HG03558 (cell line): ENCODE data around the gene CHL1.

Source experiments
- ATAC-seq: cut with Tn5 transposase; IDR thresholded peaks from one replicate; pipeline ENCODE4 v1.9.1; 2021; ENCODE audit warnings: moderate number of reproducible peaks; ENCODE audit not compliant: unreplicated experiment; ENCODE audit errors: extremely low read depth

The CHL1 gene

DNA sequence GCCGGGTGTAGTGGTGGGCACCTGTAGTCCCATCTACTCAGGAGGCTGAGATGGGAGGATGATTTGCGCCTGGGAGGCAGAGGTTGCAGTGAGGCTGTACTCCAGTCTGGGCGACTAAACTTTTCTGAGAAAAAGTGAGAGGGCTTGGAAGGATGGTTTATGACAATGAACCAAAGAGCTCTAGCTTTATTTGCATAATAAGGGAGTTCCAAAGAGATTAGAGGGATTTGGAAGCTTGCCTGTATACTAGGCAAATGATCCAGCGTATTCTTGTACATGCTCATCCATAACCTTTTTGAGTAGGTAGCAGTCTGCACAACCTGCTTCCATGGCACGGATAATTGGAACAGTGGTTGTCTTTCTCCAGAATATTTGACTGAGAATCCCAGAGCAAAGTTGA lies 251.1 kb downstream of the CHL1 start:
- no peak for ATAC-seq

DNA sequence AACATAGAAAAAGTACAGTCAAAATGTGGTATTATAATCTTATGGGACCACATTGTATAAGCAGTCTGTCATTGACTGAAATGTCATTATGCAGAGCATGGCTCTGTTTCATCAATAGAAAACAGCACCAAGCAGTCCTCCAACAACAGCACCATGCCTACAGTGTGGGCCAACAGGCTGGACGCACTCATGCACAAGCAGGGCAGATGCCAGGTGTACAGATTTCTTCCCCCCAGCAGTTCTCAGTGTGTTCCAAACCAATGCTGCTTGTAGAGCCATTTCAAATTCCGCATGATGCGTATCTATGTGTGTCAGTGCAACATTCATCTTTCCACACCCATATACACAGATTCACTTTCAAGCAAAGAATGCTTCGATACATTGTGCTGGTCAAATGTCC lies 253.1 kb downstream of the CHL1 start:
- no peak for ATAC-seq

- ATAC-seq: no peak
These were observed 255.7 kb downstream of the CHL1 start for GRCh38 chr3:452221-452620.

DNA sequence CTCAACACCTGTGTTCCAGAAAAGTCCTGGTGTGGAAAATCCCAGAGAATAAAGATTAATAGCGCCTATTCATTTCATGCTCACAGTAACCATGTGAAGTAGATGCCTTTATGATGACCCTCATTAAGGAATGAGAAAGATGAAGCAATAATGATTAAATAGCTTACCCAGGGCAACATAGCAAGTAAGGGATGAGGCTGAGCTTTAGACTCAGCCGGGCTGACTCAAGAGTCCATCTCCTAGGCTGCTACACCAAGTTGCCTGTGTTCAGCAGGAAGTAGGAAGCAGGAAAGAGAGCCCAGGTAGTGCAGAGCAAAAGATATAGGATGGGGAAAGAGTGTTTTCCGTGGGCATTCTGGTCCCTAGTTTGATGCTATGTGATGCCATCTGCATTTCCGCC lies 256.5 kb downstream of the CHL1 start:
- ATAC-seq: no peak

DNA sequence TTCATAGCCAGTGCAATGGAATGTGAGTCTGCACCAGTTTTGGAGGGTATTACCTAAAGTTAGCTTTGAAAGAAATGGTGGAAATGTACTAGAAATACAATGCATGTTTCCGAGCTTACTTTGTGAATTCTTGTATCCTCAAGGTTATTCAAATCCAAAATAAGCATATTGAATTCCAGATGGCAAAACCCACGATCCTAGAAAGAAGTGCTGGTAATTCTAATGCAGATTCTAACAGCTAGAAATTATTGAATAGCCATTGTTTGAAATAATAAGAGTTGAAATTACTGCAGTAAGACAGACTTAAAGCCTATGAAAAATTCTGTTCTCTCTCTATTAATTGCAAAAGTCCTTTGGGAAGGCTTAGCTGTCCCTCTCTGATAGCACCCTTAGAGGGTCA lies 258.4 kb downstream of the CHL1 start:
- no peak for ATAC-seq

DNA sequence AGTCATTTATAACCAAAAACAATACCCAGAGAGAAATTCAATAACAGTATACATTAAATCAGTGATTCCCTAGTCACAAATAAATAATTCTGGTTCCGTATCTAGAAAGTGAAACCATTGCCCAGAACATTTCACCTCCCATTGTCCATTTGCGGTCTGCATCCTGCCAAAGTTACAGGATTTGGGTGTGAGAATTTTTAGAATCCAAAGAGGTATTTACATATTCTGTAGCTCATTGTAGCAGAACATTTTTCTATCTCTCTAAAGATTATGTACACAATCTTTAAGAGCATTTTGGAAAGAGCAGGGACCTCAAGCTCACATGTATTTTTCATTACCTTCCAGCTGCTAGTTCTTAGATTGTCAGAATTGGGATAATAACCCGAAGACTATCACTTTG lies 261.6 kb downstream of the CHL1 start:
- ATAC-seq: no peak

GRCh38 chr3:458653-459310 lies 262.2 kb downstream of the CHL1 start:
- ATAC-seq: no peak
